Stimulated activated CD4-positive, alpha-beta T cell treated with anti-CD3 and anti-CD28 coated beads, Interleukin-2, amount 100 ng/mL, for 24 hours (primary cell): Measurements from ENCODE around the gene VEGFA.
"Not testable (repeated sequence)": the region's sequence is repeated elsewhere in the genome, so short reads cannot be mapped to it uniquely, and the experiment has no call there.

Source experiments
- DNase-seq, 2 donors: peaks; one replicate each; pipeline ENCODE4 v3.0.0-alpha.2; 2020

The VEGFA gene

GRCh38 chr6:43806043-43806757, 36.2 kb downstream of the VEGFA start:
- no peak for DNase-seq

GRCh38 chr6:43806758-43807227, 36.8 kb downstream of the VEGFA start:
- DNase-seq = no peak

- no peak for DNase-seq
Observed at GRCh38 chr6:43807228-43808061, 37.4 kb downstream of the VEGFA start.

- no peak for DNase-seq
Observed at GRCh38 chr6:43808412-43808811, 38.4 kb downstream of the VEGFA start.

GRCh38 chr6:43809417-43810305, 39.6 kb downstream of the VEGFA start:
- no peak for DNase-seq

- DNase-seq = no peak
Observed at GRCh38 chr6:43810965-43811732, 41.1 kb downstream of the VEGFA start.

GRCh38 chr6:43811733-43812099, 41.7 kb downstream of the VEGFA start:
- no peak for DNase-seq

- DNase-seq = no peak
Observed at GRCh38 chr6:43812850-43813578, 43.0 kb downstream of the VEGFA start.

GRCh38 chr6:43814111-43814510, 44.1 kb downstream of the VEGFA start:
- no peak for DNase-seq

GRCh38 chr6:43814865-43815264, 44.9 kb downstream of the VEGFA start:
- no peak for DNase-seq

GRCh38 chr6:43817192-43817591, 47.2 kb downstream of the VEGFA start:
- DNase-seq = peak; percentile 16 to 22

GRCh38 chr6:43818973-43819372, 49.0 kb downstream of the VEGFA start:
- not testable (repeated sequence) for DNase-seq

- no peak for DNase-seq
Observed at GRCh38 chr6:43819958-43820357, 49.9 kb downstream of the VEGFA start.

GRCh38 chr6:43820486-43820885, 50.5 kb downstream of the VEGFA start:
- DNase-seq = no peak

- no peak for DNase-seq
Observed at GRCh38 chr6:43821101-43821886, 51.3 kb downstream of the VEGFA start.

GRCh38 chr6:43823390-43823789, 53.4 kb downstream of the VEGFA start:
- DNase-seq = no peak

- DNase-seq = no peak
Observed at GRCh38 chr6:43823879-43824702, 54.1 kb downstream of the VEGFA start.

GRCh38 chr6:43824703-43825064, 54.7 kb downstream of the VEGFA start:
- DNase-seq = no peak

- DNase-seq = no peak
Observed at GRCh38 chr6:43825187-43826115, 55.4 kb downstream of the VEGFA start.
